Upper lobe of right lung (tissue), 1 donor: Measurements from ENCODE around the gene FBXO24. TPM values are rescaled to one million over a fixed set of nuclear protein-coding genes. Genes with fewer than 3 reads are reported as not detected.

Source experiments
- ATAC-seq: fragments of 200-7000 bp; cut with Tn5 transposase; one replicate; pipeline ENCODE4 v1.9.1; 2020; ENCODE audit warnings: mild to moderate bottlenecking, moderate library complexity
- DNase-seq: peaks from one replicate; pipeline ENCODE4 v3.0.0-alpha.2; 2020
- H3K27ac ChIP-seq: fragments of 200-600 bp; one replicate; pipeline ENCODE4 v1.8.0; 2022
- H3K27me3 ChIP-seq: fragments of 200-600 bp; one replicate; pipeline ENCODE4 v1.8.0; 2022; ENCODE audit warnings: mild to moderate bottlenecking
- H3K36me3 ChIP-seq: fragments of 200-600 bp; one replicate; pipeline ENCODE4 v1.8.0; 2022
- H3K4me1 ChIP-seq: fragments of 200-600 bp; one replicate; pipeline ENCODE4 v1.8.0; 2022
- H3K4me3 ChIP-seq: fragments of 200-600 bp; one replicate; pipeline ENCODE4 v1.8.0; 2022; ENCODE audit warnings: mild to moderate bottlenecking
- H3K9me3 ChIP-seq: fragments of 200-600 bp; one replicate; pipeline ENCODE4 v1.8.0; 2022
- CTCF ChIP-seq: fragments of 200-600 bp; IDR thresholded peaks from one replicate; pipeline ENCODE4 v1.8.0; 2022; ENCODE audit warnings: antibody characterized with exemption
- intact Hi-C: fragments of 100-400 bp; cut with DNase I; formaldehyde crosslinking; loops from one replicate; pipeline ENCODE4 v1.11.0; 2022
- total RNA-seq: library from RNA; stranded (reverse); fragmentation: NEBNext Ultra II Directional; extraction: Animal tissue kit (Norgen Biotek cat#: 25700); gene quantifications from one replicate; pipeline ENCODE4 v1.2.1, GENCODE V29; 2021
- donor health status: DM: no; HTN: yes; CAD: no; lungs with severe emphysema.

The FBXO24 gene
- total RNA-seq, 1 donor from 2014 or later, result 1.4 TPM

GRCh38 chr7:100580466-100581283, 5.5 kb upstream of the FBXO24 start:
- H3K4me3 ChIP-seq, result no peak overlapping the region
- ATAC-seq (no peak), DNase-seq (peak; percentile 62)
- H3K27ac ChIP-seq, result no peak overlapping the region
- no peaks in the 10 kb centered on the region for H3K9me3 ChIP-seq
- H3K36me3 ChIP-seq, result peaks cover 72% of the 10 kb centered on the region
- peaks cover 36% of the 10 kb centered on the region for H3K4me1 ChIP-seq
- H3K27me3 ChIP-seq, result no peaks in the 10 kb centered on the region
- intact Hi-C loops, result no loop called here
- TF ChIP-seq CTCF, result no peak

- Histone ChIP-seq H3K9me3 (no peaks in the 10 kb centered on the region), H3K4me3 (peak overlapping the region; percentile 98), H3K27ac (peak overlapping the region; percentile 99), H3K4me1 (peaks cover 39% of the 10 kb centered on the region), H3K27me3 (no peaks in the 10 kb centered on the region), H3K36me3 (peaks cover 57% of the 10 kb centered on the region)
- peak; percentile 92 for DNase-seq
- intact Hi-C loops, result no loop called here
- no peak for TF ChIP-seq CTCF
- ATAC-seq, result peak; percentile 0
Measured at GRCh38 chr7:100582041-100582579, 4.0 kb upstream of the FBXO24 start.

DNA sequence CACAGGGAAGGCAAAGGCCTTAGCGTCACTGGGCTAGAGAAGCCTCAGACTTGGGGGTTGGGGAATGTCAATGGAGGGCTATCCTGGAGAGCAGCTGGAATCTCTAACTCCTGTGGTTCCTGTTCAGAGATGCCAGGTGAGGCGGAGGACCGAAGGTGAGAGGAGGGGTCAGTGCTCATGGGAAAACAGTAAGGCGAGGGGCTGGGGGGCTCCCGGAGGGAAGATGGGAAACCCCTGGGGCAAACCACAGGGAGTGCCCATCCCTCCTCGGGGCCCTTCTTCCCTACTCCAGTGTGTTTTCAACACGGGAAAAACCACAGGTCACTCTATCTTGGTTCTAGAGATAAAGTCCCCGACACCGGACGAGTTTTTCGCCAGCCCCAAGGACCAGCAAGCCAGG, 3.5 kb upstream of the FBXO24 start:
- Histone ChIP-seq H3K4me1 (peaks cover 41% of the 10 kb centered on the region), H3K36me3 (peaks cover 52% of the 10 kb centered on the region), H3K27me3 (no peaks in the 10 kb centered on the region), H3K9me3 (no peaks in the 10 kb centered on the region), H3K4me3 (peak overlapping the region; percentile 98), H3K27ac (peak overlapping the region; percentile 99)
- intact Hi-C loops, result no loop called here
- no peak for ATAC-seq
- TF ChIP-seq CTCF, result no peak
- no peak for DNase-seq

GRCh38 chr7:100583132-100584053, 2.7 kb upstream of the FBXO24 start:
- Histone ChIP-seq H3K4me3 (peak overlapping the region; percentile 98), H3K27me3 (no peaks in the 10 kb centered on the region), H3K9me3 (no peaks in the 10 kb centered on the region), H3K27ac (peak overlapping the region; percentile 99), H3K36me3 (peaks cover 44% of the 10 kb centered on the region), H3K4me1 (peaks cover 41% of the 10 kb centered on the region)
- intact Hi-C loops, result no loop called here
- DNase-seq, result peak; percentile 88
- peak; percentile 10 for ATAC-seq
- TF ChIP-seq CTCF, result no peak

- peak overlapping the region; percentile 99 for H3K27ac ChIP-seq
- intact Hi-C loops, result no loop called here
- no peaks in the 10 kb centered on the region for H3K9me3 ChIP-seq
- peak overlapping the region; percentile 98 for H3K4me3 ChIP-seq
- peaks cover 41% of the 10 kb centered on the region for H3K4me1 ChIP-seq
- no peaks in the 10 kb centered on the region for H3K27me3 ChIP-seq
- no peak for DNase-seq
- no peak for TF ChIP-seq CTCF
- no peak for ATAC-seq
- H3K36me3 ChIP-seq, result peaks cover 37% of the 10 kb centered on the region
Measured at GRCh38 chr7:100584054-100584682, 2.0 kb upstream of the FBXO24 start.
